Measurements from ENCODE around the gene LMBR1. TPM values are rescaled to one million over a fixed set of nuclear protein-coding genes. Genes with fewer than 3 reads are reported as not detected.
"Not testable (repeated sequence)": the region's sequence is repeated elsewhere in the genome, so short reads cannot be mapped to it uniquely, and the experiment has no call there.

LMBR1 gene
- 53.2 TPM for polyA plus RNA-seq (2012; ENCODE audit: insufficient read depth, insufficient read length, low read depth)

GRCh38 chr7:156892821-156893706 lies at the start of gene LMBR1:
LMBR1 (minus strand) TSS chr7:156893183; CDS start chr7:156892993, 190 bp downstream.
- peak; percentile 96 for DNase-seq
- Histone ChIP-seq H3K4me3 (ENCODE audit: low read depth, low read length) (peak within 1 kb of the TSS; percentile 82), H3K9me3 (no peaks in the 10 kb centered on the region), H3K36me3 (no peaks in the 10 kb centered on the region), H3K4me1 (no peaks in the 10 kb centered on the region), H3K27me3 (no peaks in the 10 kb centered on the region)
- peak; percentile 47 for TF ChIP-seq CTCF (IDR thresholded peaks at IDR 0.05; ENCODE audit: low read depth, low read length)

- H3K27me3 ChIP-seq: no peaks in the 10 kb centered on the region
- no peaks in the 10 kb centered on the region for H3K4me1 ChIP-seq
- no peaks in the 10 kb centered on the region for H3K36me3 ChIP-seq
- no peak overlapping the region for H3K4me3 ChIP-seq (ENCODE audit: low read depth, low read length)
- no peak for TF ChIP-seq CTCF (IDR thresholded peaks at IDR 0.05; ENCODE audit: low read depth, low read length)
- no peaks in the 10 kb centered on the region for H3K9me3 ChIP-seq
- DNase-seq: no peak
These were observed 49.7 kb upstream of the LMBR1 start for GRCh38 chr7:156942708-156943090.

GRCh38 chr7:156941393-156942182 lies 48.6 kb upstream of the LMBR1 start:
- no peaks in the 10 kb centered on the region for H3K36me3 ChIP-seq
- TF ChIP-seq CTCF (IDR thresholded peaks at IDR 0.05; ENCODE audit: low read depth, low read length): no peak
- no peak overlapping the region for H3K4me3 ChIP-seq (ENCODE audit: low read depth, low read length)
- no peaks in the 10 kb centered on the region for H3K9me3 ChIP-seq
- DNase-seq: no peak
- no peaks in the 10 kb centered on the region for H3K27me3 ChIP-seq
- H3K4me1 ChIP-seq: no peaks in the 10 kb centered on the region

GRCh38 chr7:156940421-156941122 lies 47.6 kb upstream of the LMBR1 start:
- H3K36me3 ChIP-seq: no peaks in the 10 kb centered on the region
- TF ChIP-seq CTCF (IDR thresholded peaks at IDR 0.05; ENCODE audit: low read depth, low read length): no peak
- no peak for DNase-seq
- no peaks in the 10 kb centered on the region for H3K9me3 ChIP-seq
- no peaks in the 10 kb centered on the region for H3K27me3 ChIP-seq
- no peaks in the 10 kb centered on the region for H3K4me1 ChIP-seq
- no peak overlapping the region for H3K4me3 ChIP-seq (ENCODE audit: low read depth, low read length)

GRCh38 chr7:156936766-156937165 lies 43.8 kb upstream of the LMBR1 start:
- not testable (repeated sequence) for DNase-seq, H3K9me3 ChIP-seq, H3K27me3 ChIP-seq

GRCh38 chr7:156935250-156935649 lies 42.3 kb upstream of the LMBR1 start:
- H3K9me3 ChIP-seq: no peaks in the 10 kb centered on the region
- H3K27me3 ChIP-seq: no peaks in the 10 kb centered on the region

More at GRCh38 chr7:156936766-156937165, 43.8 kb upstream of the LMBR1 start:
- not testable (repeated sequence) for H3K36me3 ChIP-seq; H3K4me3 ChIP-seq (ENCODE audit: low read depth, low read length); H3K4me1 ChIP-seq

More at GRCh38 chr7:156935250-156935649, 42.3 kb upstream of the LMBR1 start:
- Histone ChIP-seq H3K4me3 (ENCODE audit: low read depth, low read length) (no peak overlapping the region), H3K36me3 (no peaks in the 10 kb centered on the region), H3K4me1 (no peaks in the 10 kb centered on the region; the same call in 1 of the 2 replicates)
- no peak for TF ChIP-seq CTCF (IDR thresholded peaks at IDR 0.05; ENCODE audit: low read depth, low read length)
- no peak for DNase-seq

Measured in BE2C (cell line).